ENCODE measurements around the gene ZBTB22.
"Not testable (repeated sequence)": the region's sequence is repeated elsewhere in the genome, so short reads cannot be mapped to it uniquely, and the experiment has no call there.

DNA sequence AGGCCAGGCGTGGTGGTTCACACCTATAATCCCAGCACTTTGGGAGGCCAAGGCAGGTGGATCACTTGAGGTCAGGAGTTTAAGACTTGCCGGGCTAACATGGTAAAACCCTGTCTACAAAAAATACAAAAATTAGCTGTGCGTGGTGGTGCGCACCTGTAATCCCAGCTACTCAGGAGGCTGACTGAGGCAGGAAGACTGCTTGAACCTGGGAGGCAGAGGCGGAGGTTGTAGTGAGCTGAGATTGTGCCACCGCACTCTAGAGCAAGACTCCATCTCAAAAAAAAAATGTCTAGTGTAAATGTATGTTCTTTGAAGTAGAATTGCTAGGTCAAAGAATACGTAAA lies 26.0 kb upstream of the ZBTB22 start:
- TF ChIP-seq, protein P1, sequence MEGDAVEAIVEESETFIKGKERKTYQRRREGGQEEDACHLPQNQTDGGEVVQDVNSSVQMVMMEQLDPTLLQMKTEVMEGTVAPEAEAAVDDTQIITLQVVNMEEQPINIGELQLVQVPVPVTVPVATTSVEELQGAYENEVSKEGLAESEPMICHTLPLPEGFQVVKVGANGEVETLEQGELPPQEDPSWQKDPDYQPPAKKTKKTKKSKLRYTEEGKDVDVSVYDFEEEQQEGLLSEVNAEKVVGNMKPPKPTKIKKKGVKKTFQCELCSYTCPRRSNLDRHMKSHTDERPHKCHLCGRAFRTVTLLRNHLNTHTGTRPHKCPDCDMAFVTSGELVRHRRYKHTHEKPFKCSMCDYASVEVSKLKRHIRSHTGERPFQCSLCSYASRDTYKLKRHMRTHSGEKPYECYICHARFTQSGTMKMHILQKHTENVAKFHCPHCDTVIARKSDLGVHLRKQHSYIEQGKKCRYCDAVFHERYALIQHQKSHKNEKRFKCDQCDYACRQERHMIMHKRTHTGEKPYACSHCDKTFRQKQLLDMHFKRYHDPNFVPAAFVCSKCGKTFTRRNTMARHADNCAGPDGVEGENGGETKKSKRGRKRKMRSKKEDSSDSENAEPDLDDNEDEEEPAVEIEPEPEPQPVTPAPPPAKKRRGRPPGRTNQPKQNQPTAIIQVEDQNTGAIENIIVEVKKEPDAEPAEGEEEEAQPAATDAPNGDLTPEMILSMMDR (IDR thresholded peaks at IDR 0.05) = not testable (repeated sequence)
- not testable (repeated sequence) for TF ChIP-seq EZH2 (IDR thresholded peaks at IDR 0.05; ENCODE audit: borderline replicate concordance, insufficient read depth, low read depth, low read length, poor library complexity, severe bottlenecking)
